Karpas-422 (cell line): ENCODE measurements around the gene LRRC8D. TPM values are rescaled to one million over a fixed set of nuclear protein-coding genes. Genes with fewer than 3 reads are reported as not detected.

Experiments
- DNase-seq: peaks from one replicate; pipeline ENCODE4 v3.0.0-alpha.2; 2015
- H2AFZ ChIP-seq: fragments of 200-600 bp; sonication (generic); 2 replicates; pipeline ENCODE4 v1.6.1; 2014; ENCODE audit warnings: antibody characterized with exemption, low read length, mixed read lengths
- H3K27ac ChIP-seq: fragments of 200-600 bp; sonication (generic); 2 replicates; pipeline ENCODE4 v1.5.1; 2014; ENCODE audit warnings: mild to moderate bottlenecking, low read length, moderate library complexity
- H3K27me3 ChIP-seq: fragments of 200-600 bp; sonication (generic); 2 replicates; pipeline ENCODE4 v1.6.1; 2014; ENCODE audit warnings: low read length, mixed read lengths
- H3K36me3 ChIP-seq: fragments of 200-600 bp; sonication (generic); 2 replicates; pipeline ENCODE4 v1.6.1; 2014; ENCODE audit warnings: low read length, mixed read lengths; ENCODE audit not compliant: insufficient read depth
- H3K4me1 ChIP-seq: fragments of 200-600 bp; sonication (generic); 2 replicates; pipeline ENCODE4 v1.6.1; 2014; ENCODE audit warnings: mild to moderate bottlenecking, low read length, mixed read lengths
- H3K4me2 ChIP-seq: fragments of 200-600 bp; sonication (generic); 2 replicates; pipeline ENCODE4 v1.6.1; 2014; ENCODE audit warnings: low read length, low read depth, mild to moderate bottlenecking; ENCODE audit not compliant: poor library complexity, severe bottlenecking
- H3K4me3 ChIP-seq: fragments of 200-600 bp; sonication (generic); 2 replicates; pipeline ENCODE4 v1.5.1; 2014; ENCODE audit warnings: mild to moderate bottlenecking, antibody characterized with exemption, low read length, mixed read lengths
- H3K79me2 ChIP-seq: fragments of 200-600 bp; sonication (generic); 2 replicates; pipeline ENCODE4 v1.6.1; 2014; ENCODE audit warnings: mild to moderate bottlenecking, low read length, mixed read lengths
- H3K9ac ChIP-seq: fragments of 200-600 bp; sonication (generic); 2 replicates; pipeline ENCODE4 v1.6.0; 2014; ENCODE audit warnings: low read length
- H3K9me2 ChIP-seq: fragments of 200-600 bp; sonication (generic), shearing (Covaris generic); replicated peaks from 2 replicates; pipeline ENCODE4 v1.6.0; 2014; ENCODE audit warnings: mild to moderate bottlenecking, low read length, moderate library complexity; ENCODE audit not compliant: insufficient read depth
- H3K9me3 ChIP-seq: fragments of 300-700, 200-600 bp; sonication (generic); 2 replicates; pipeline ENCODE4 v1.6.1; 2014; ENCODE audit warnings: low read length, mixed read lengths
- H4K20me1 ChIP-seq: fragments of 200-600 bp; sonication (generic); 2 replicates; pipeline ENCODE4 v1.6.1; 2014; ENCODE audit warnings: mild to moderate bottlenecking, antibody characterized with exemption, low read length, low read depth; ENCODE audit not compliant: insufficient read depth
- total RNA-seq: library from RNA; depleted of rRNA; stranded (reverse); fragments of >200 nt; shearing (Covaris generic); gene quantifications from 2 replicates; pipeline ENCODE4 v1.2.3, GENCODE V29; 2014; ENCODE audit warnings: low replicate concordance

LRRC8D gene
- total RNA-seq, 1 experiment from 2014 or later, result 48.9 TPM

- Histone ChIP-seq H3K27ac (no peak overlapping the region), H3K4me1 (peaks cover 19% of the 10 kb centered on the region), H3K9me3 (no peaks in the 10 kb centered on the region), H3K4me2 (no peak overlapping the region), H2AFZ (no peak overlapping the region), H3K9me2 (no peaks in the 10 kb centered on the region), H3K36me3 (no peaks in the 10 kb centered on the region), H3K27me3 (no peaks in the 10 kb centered on the region), H3K79me2 (no peaks in the 10 kb centered on the region), H4K20me1 (no peaks in the 10 kb centered on the region), H3K9ac (no peak overlapping the region), H3K4me3 (no peak overlapping the region)
- no peak for DNase-seq
Observed at GRCh38 chr1:89809556-89809955, 11.3 kb upstream of the LRRC8D start.

DNA sequence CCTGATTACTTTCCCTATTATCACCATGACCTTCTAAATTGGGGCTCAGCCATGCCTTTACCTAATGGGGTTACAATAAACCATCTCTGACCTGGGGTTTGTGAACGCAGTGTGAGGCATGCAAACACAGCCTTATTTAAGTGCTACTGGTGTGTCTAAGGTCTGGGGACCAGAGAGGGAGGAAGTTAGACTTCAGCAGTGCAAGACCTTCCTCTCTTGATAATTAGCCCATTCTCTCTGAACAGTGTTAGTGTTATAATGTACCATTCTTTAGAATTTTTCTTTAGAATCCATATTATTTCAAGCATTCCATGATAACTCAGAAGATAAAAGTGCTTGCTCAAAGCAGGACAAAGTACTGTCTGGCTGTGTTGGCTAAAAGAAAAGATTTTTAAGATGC, 10.5 kb upstream of the LRRC8D start:
- Histone ChIP-seq H2AFZ (no peak overlapping the region), H3K4me3 (no peak overlapping the region), H3K27ac (no peak overlapping the region), H4K20me1 (no peaks in the 10 kb centered on the region), H3K27me3 (no peaks in the 10 kb centered on the region), H3K9me3 (no peaks in the 10 kb centered on the region), H3K9ac (no peak overlapping the region), H3K36me3 (no peaks in the 10 kb centered on the region), H3K9me2 (no peaks in the 10 kb centered on the region), H3K4me2 (no peak overlapping the region), H3K4me1 (peaks cover 15% of the 10 kb centered on the region), H3K79me2 (no peaks in the 10 kb centered on the region)
- peak; percentile 58 for DNase-seq

DNA sequence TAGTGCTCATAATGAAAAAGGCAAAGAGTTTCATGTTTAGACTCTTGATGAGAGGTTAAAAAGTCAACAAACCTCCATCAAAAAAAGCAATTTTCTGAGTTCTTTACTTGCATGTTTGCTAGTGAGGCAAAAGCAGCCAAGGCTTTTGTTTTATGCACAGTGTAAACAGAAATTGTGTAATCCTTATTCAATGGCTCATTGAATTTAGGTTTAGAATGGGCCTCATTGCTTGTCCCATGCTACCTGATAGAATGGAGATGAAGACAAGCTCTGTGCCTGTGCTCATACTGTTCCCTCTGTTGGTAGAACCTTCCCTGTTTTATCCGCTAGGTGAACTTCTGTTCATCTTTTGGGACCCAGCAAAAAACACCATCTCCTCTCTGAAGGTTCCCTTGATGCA, 10.0 kb upstream of the LRRC8D start:
- DNase-seq, result no peak
- Histone ChIP-seq H3K79me2 (no peaks in the 10 kb centered on the region), H3K36me3 (no peaks in the 10 kb centered on the region), H3K27ac (no peak overlapping the region), H3K9me3 (no peaks in the 10 kb centered on the region), H3K4me1 (peaks cover 15% of the 10 kb centered on the region), H4K20me1 (no peaks in the 10 kb centered on the region), H3K9ac (no peak overlapping the region), H3K4me2 (no peak overlapping the region), H2AFZ (no peak overlapping the region), H3K4me3 (no peak overlapping the region), H3K27me3 (0 out of 2 replicates have a peak, but pooled peaks cover 2% of the 10 kb centered on the region), H3K9me2 (no peaks in the 10 kb centered on the region)

DNA sequence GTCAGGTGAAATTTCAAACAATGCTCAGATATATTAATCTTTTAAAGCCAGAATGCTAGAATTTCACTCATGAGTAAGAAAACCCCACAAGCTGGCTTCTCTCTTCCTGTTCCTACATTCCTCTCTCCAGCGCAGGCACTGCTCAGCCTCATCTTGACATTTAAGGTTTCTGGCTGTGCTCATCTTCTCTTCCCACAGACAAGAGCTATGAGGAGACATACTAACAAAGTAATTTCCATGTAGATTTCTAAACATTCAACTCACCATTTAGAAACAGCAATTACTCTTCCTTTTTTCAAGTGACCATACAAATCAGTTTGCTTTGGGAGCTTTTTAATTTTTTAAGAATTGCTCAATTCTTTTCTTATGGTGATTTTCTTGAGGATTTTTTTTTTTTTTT, 7.8 kb upstream of the LRRC8D start:
- Histone ChIP-seq H3K9me2 (no peaks in the 10 kb centered on the region), H3K79me2 (no peaks in the 10 kb centered on the region), H3K27ac (no peak overlapping the region), H3K9ac (no peak overlapping the region), H4K20me1 (no peaks in the 10 kb centered on the region), H3K27me3 (0 out of 2 replicates have a peak, but pooled peaks cover 2% of the 10 kb centered on the region), H3K36me3 (no peaks in the 10 kb centered on the region), H2AFZ (no peak overlapping the region), H3K4me2 (no peak overlapping the region), H3K9me3 (no peaks in the 10 kb centered on the region), H3K4me1 (peaks cover 9% of the 10 kb centered on the region), H3K4me3 (no peak overlapping the region)
- no peak for DNase-seq

DNA sequence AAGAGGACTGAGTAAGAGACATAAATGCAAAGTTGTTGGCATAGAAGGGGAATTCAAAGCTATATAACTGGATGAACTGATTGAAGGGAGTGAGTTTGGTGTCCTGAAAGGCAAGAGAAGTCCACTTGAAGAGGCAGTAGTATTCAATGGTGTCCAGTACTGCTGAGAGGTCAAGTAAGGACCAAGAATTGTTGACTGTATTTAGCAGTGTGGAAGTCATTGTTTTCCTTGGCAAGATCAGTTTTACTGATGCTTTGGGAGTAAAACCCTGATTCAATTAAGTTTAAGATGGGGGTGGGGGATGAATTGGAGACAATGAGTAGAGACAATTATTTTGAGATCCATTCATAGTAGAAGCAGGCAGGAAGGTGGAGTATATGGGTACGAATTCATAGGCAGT, 5.8 kb upstream of the LRRC8D start:
- Histone ChIP-seq H3K9me2 (no peaks in the 10 kb centered on the region), H3K4me3 (no peak overlapping the region), H3K9ac (no peak overlapping the region), H3K9me3 (no peaks in the 10 kb centered on the region), H4K20me1 (no peaks in the 10 kb centered on the region), H3K27ac (no peak overlapping the region), H2AFZ (no peak overlapping the region), H3K36me3 (no peaks in the 10 kb centered on the region), H3K4me2 (no peak overlapping the region), H3K27me3 (0 out of 2 replicates have a peak, but pooled peaks cover 2% of the 10 kb centered on the region), H3K79me2 (no peaks in the 10 kb centered on the region), H3K4me1 (peaks cover 12% of the 10 kb centered on the region)
- DNase-seq, result no peak

DNA sequence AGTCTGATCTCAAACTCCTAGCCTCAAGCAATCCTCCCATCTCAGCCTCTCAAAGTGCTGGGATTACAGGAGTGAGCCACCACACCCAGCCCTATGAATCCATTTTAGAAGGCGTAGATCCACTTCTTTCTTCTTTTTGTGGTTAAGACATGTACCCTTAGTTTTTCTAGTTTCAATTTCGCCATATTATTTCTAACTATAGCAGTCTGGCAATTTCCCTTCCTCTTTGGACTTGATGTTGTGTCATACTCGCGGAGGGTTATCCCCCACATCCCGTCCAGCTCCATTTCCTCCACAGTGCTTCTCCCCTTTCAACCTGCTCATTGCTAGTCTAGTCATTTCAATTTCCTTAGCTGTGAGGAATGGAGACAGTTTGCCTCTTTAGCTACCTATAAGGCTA, 5.2 kb upstream of the LRRC8D start:
- H3K4me2 ChIP-seq, result no peak overlapping the region
- no peaks in the 10 kb centered on the region for H3K9me2 ChIP-seq
- no peak overlapping the region for H2AFZ ChIP-seq
- no peak overlapping the region for H3K4me3 ChIP-seq
- no peak for DNase-seq
- H3K27ac ChIP-seq, result no peak overlapping the region
- H3K27me3 ChIP-seq, result 0 out of 2 replicates have a peak, but pooled peaks cover 2% of the 10 kb centered on the region
- no peak overlapping the region for H3K9ac ChIP-seq
- no peaks in the 10 kb centered on the region for H3K36me3 ChIP-seq
- H3K9me3 ChIP-seq, result no peaks in the 10 kb centered on the region
- H4K20me1 ChIP-seq, result no peaks in the 10 kb centered on the region
- H3K4me1 ChIP-seq, result peaks cover 12% of the 10 kb centered on the region
- H3K79me2 ChIP-seq, result no peaks in the 10 kb centered on the region

GRCh38 chr1:89816366-89816765, 4.5 kb upstream of the LRRC8D start:
- H3K27me3 ChIP-seq, result 0 out of 2 replicates have a peak, but pooled peaks cover 2% of the 10 kb centered on the region
- no peak overlapping the region for H3K4me2 ChIP-seq
- no peaks in the 10 kb centered on the region for H4K20me1 ChIP-seq
- no peak overlapping the region for H3K27ac ChIP-seq
- no peak overlapping the region for H3K4me3 ChIP-seq
- H3K9ac ChIP-seq, result no peak overlapping the region
- peaks cover 12% of the 10 kb centered on the region for H3K4me1 ChIP-seq
- H3K9me3 ChIP-seq, result no peaks in the 10 kb centered on the region
- H3K9me2 ChIP-seq, result no peaks in the 10 kb centered on the region
- no peaks in the 10 kb centered on the region for H3K79me2 ChIP-seq
- DNase-seq, result no peak
- no peak overlapping the region for H2AFZ ChIP-seq
- no peaks in the 10 kb centered on the region for H3K36me3 ChIP-seq

GRCh38 chr1:89821322-89822108, 683 bp downstream of the LRRC8D start:
- Histone ChIP-seq H3K27me3 (no peaks in the 10 kb centered on the region), H3K36me3 (no peaks in the 10 kb centered on the region), H3K9me2 (no peaks in the 10 kb centered on the region), H3K27ac (no peak overlapping the region), H3K4me2 (peak overlapping the region; percentile 87), H3K79me2 (no peaks in the 10 kb centered on the region), H3K9me3 (no peaks in the 10 kb centered on the region), H3K4me1 (peaks cover 23% of the 10 kb centered on the region), H4K20me1 (no peaks in the 10 kb centered on the region), H2AFZ (peak overlapping the region; percentile 33), H3K9ac (peak overlapping the region; percentile 84), H3K4me3 (peak overlapping the region; percentile 70)
- DNase-seq, result peak; percentile 90
